HAP-1 (cell line): ENCODE data around the gene KRT35.
"Not testable (repeated sequence)": the region's sequence is repeated elsewhere in the genome, so short reads cannot be mapped to it uniquely, and the experiment has no call there.

Source experiments
- DNase-seq, 2 experiments: peaks; one replicate each; pipeline ENCODE4 v3.0.0-alpha.2; 2016 to 2020; ENCODE audit warnings: low spot score in 2 of 2
- H3K27me3 ChIP-seq: fragments of 250-450 bp; sonication (Bioruptor Pico); 2 replicates; pipeline ENCODE4 v1.5.1; 2020; ENCODE audit warnings: low read depth, mild to moderate bottlenecking, moderate library complexity
- H3K36me3 ChIP-seq: fragments of 250-450 bp; sonication (Bioruptor Pico); replicated peaks from 2 replicates; pipeline ENCODE4 v1.5.1; 2020; ENCODE audit warnings: mild to moderate bottlenecking
- H3K4me1 ChIP-seq: fragments of 250-450 bp; sonication (Bioruptor Pico); 2 replicates; pipeline ENCODE4 v1.5.1; 2020; ENCODE audit warnings: mild to moderate bottlenecking
- H3K4me3 ChIP-seq: fragments of 250-450 bp; sonication (Bioruptor Pico); 2 replicates; pipeline ENCODE4 v1.5.1; 2020; ENCODE audit warnings: mild to moderate bottlenecking, moderate library complexity
- H3K9me3 ChIP-seq: fragments of 250-450 bp; sonication (Bioruptor Pico); 2 replicates; pipeline ENCODE4 v1.5.1; 2020; ENCODE audit warnings: mild to moderate bottlenecking, moderate library complexity
- in situ Hi-C: fragments of 300-500 bp; cut with MboI; formaldehyde crosslinking; loops from 3 replicates; pipeline ENCODE4 v1.14.3; 2020; ENCODE audit warnings: low sequenced_read_pairs, inconsistent platforms, mixed read lengths

Gene KRT35

DNA sequence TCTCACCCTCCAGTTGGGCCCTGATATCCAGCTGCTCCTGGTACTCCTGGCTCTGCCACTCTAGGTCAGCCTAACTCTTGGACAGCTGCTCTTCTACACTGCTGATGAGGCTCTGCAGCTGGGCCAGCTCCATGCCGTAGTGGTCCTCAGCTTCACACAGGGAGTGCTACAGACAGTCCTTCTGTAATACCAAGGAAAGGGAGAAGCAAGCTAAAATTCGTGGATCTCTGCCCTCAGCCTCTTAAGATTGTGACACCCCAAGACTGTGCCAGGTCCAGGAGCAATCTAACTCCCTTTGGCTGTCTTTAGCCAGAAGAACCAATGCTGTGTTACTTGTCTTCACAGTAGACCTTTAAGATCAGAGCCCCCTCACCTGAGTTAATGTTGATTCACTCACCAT is 32.4 kb downstream of the KRT35 start:
- H3K27me3 ChIP-seq = peaks cover 1% of the 10 kb centered on the region

DNA sequence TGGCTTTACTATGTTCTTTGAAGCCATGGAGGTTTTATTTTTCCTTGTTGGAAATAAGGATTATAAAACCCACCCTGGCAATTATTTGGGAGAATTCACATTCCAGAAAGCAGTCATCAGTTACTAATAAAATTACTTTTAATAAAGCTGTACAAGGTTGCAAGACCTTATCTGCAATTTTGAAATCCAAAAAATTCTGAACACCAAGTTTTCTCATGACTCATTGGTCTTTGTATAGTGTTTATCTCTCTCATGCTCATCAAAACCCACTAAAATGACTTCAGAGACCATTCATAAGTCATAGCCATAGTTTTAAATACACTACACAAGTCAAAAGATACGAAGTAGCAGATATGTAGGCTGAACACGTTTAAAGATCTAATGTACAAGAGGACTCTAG is 34.1 kb downstream of the KRT35 start:
- no peaks in the 10 kb centered on the region for H3K4me1 ChIP-seq
- no peak for DNase-seq
- in situ Hi-C loops = no loop called here
- H3K27me3 ChIP-seq = peaks cover 2% of the 10 kb centered on the region
- H3K36me3 ChIP-seq = no peaks in the 10 kb centered on the region
- H3K9me3 ChIP-seq = no peaks in the 10 kb centered on the region
- H3K4me3 ChIP-seq = no peak overlapping the region

More for the DNA sequence above, 32.4 kb downstream of the KRT35 start:
- Histone ChIP-seq H3K4me1 (no peaks in the 10 kb centered on the region), H3K4me3 (no peak overlapping the region), H3K9me3 (no peaks in the 10 kb centered on the region), H3K36me3 (no peaks in the 10 kb centered on the region)
- DNase-seq = no peak
- in situ Hi-C loops = no loop called here

DNA sequence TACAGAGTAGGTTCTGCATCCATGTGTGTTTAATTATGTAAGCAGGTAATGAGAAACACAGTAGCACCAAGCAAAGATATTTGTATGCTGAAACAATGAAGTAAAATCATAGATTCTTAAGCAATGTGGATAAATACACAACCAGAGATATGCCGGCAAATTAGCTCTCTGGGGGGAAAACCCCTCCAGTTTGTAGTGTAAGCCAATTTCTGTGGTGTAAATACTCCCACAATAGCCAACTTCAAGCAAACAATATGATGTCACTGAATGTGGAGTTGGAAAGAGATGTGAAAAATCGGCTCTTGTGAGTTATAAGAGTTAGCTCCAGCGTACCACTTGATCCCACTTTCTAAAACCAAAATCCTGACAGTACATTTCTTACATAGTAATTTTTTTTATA is 36.3 kb downstream of the KRT35 start:
- Histone ChIP-seq H3K27me3 (peaks cover 2% of the 10 kb centered on the region; the same call in 1 of the 2 replicates), H3K9me3 (no peaks in the 10 kb centered on the region), H3K4me3 (no peak overlapping the region), H3K4me1 (no peaks in the 10 kb centered on the region), H3K36me3 (no peaks in the 10 kb centered on the region)
- no peak for DNase-seq
- in situ Hi-C loops = no loop called here

DNA sequence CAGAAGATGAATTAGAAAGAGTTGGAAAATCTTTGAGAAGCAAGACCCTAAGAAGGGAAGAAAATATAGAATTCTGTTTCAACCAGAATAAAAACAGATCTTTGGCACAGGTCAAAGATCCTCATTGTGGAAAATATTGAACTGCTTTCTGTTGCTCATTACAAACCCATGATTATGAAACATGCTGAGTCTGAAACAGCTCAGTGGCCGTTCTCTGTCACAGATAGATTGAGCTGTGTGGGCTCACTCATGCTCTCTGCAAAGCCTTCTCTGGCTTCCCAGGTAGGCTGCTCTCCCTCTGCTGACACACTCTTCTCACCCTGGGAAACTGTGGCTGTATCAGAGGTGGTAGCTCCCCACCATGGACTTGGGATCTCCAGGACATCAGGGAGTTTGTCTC is 36.8 kb downstream of the KRT35 start:
- DNase-seq = no peak
- no peaks in the 10 kb centered on the region for H3K36me3 ChIP-seq
- in situ Hi-C loops = no loop called here
- no peaks in the 10 kb centered on the region for H3K9me3 ChIP-seq
- peaks cover 2% of the 10 kb centered on the region; the same call in 1 of the 2 replicates for H3K27me3 ChIP-seq
- no peak overlapping the region for H3K4me3 ChIP-seq
- no peaks in the 10 kb centered on the region for H3K4me1 ChIP-seq

DNA sequence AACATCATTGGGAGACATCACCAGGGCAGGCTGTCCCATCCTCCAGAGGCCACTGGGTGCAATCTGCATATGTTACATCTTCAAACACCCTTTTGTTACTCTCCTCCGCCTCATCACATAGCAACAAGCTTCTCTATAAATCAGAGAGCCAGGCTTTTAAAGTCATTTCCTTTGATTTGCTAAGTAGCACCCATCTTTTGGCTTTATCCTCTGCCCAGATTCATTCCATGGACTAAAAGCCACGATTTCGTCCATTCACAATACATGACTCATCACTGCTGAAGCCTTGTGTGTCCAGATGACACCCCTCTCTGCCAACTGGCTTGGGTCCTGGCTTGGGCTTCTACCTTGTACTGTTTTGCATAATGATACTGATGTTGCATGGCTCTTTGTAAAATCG is 38.2 kb downstream of the KRT35 start:
- in situ Hi-C loops = no loop called here
- H3K9me3 ChIP-seq = no peaks in the 10 kb centered on the region

DNA sequence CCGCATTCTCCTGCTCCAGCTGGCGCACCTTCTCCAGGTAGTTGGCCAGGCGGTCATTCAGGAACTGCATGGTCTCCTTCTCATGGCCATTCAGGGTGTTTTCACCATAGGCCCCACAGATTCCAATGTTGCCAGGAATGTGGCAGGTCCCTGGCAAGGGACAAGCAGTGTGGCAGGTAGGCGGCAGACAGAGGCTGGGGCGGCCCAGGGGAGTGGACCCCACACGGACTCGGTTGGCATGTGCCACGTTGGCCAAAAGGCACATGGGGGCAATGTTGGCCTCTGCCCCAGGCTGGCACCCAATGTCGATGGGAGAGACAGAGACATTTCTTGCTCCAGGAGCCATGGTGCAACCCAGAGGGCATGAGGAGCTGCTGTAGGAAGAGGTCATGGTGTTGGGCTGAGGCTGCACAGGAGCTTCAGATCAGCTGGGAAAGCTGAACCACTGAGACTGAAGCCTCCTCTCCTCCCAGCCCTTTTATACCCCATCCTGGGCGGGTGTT is 40.4 kb downstream of the KRT35 start, which contains the start of gene KRT38:
Gene KRT38, minus strand, starts transcription at position 453 of the 503 bp plus-strand sequence. Its CDS starts 62 bp downstream, at position 391.
- in situ Hi-C loops = no loop called here
- H3K27me3 ChIP-seq = peaks cover 2% of the 10 kb centered on the region; the same call in 1 of the 2 replicates
- no peaks in the 10 kb centered on the region for H3K9me3 ChIP-seq
- no peak within 1 kb of the TSS for H3K4me3 ChIP-seq
- H3K4me1 ChIP-seq = no peaks in the 10 kb centered on the region
- H3K36me3 ChIP-seq = no peaks in the 10 kb centered on the region
- DNase-seq = no peak

More for the DNA sequence above, 38.2 kb downstream of the KRT35 start:
- DNase-seq = no peak
- H3K4me3 ChIP-seq = no peak overlapping the region
- H3K36me3 ChIP-seq = no peaks in the 10 kb centered on the region
- H3K4me1 ChIP-seq = no peaks in the 10 kb centered on the region
- H3K27me3 ChIP-seq = peaks cover 2% of the 10 kb centered on the region; the same call in 1 of the 2 replicates

DNA sequence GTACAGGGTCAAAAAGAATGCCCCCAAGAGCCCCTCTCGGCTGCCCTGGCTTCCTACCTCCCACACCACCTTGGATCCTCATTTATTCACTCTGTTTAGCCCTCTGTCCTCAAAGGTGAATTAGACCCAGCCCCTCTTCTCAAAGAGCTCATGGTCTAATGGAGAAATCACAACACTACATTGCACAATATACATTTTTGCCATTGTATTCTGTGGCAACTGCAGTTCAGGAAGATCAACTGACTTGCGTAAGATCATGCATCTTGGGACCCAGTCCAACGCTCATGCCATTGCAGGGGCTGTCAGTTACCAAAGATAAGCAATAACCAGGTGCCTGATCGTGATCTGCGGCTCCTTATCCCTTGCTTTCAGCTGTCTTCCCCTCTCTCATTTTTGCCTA is 41.6 kb downstream of the KRT35 start:
- in situ Hi-C loops = no loop called here
- H3K36me3 ChIP-seq = no peaks in the 10 kb centered on the region
- DNase-seq = no peak
- no peak overlapping the region for H3K4me3 ChIP-seq
- peaks cover 6% of the 10 kb centered on the region for H3K27me3 ChIP-seq
- no peaks in the 10 kb centered on the region for H3K9me3 ChIP-seq
- H3K4me1 ChIP-seq = no peaks in the 10 kb centered on the region

DNA sequence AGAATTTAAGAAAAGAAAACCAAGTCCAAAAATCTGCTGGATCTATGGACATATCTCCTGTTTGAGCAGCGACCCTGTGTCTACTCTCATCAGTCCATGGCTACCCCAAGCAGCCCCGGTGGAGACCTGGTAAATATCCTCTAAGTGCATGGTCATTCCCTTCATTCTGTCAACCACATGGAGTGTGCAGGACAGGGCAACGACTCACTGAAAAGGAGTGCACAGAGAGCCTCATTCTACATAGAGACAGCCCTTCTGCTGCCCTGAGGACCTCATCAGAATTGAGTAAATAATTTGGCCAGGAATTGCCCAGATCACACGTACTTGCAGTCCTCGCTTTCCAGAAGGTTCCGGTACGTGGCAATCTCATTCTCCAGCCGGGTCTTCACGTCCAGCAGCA is 43.2 kb downstream of the KRT35 start:
- DNase-seq = no peak
- no peaks in the 10 kb centered on the region for H3K36me3 ChIP-seq
- H3K4me3 ChIP-seq = no peak overlapping the region
- in situ Hi-C loops = no loop called here
- peaks cover 5% of the 10 kb centered on the region; the same call in 1 of the 2 replicates for H3K27me3 ChIP-seq
- H3K9me3 ChIP-seq = no peaks in the 10 kb centered on the region
- H3K4me1 ChIP-seq = no peaks in the 10 kb centered on the region

DNA sequence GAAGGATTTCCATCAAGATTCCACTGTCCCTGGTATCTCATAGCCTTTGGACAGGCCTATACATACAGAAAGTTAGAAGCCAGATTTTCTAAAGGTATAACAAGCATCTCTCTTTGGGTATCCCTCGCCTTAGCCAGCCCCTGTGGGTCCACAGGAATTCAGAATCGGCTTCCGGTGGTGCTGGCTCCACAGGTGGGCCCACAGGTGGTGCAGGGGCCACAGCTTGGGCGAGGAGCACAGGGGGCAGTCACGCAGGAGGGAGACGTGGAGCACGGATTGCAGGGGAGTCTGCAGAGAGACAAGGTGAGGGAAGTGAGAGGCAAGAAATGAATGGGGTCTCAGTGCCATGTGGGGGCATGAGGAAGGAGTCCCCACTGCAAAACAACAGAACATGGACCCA is 43.7 kb downstream of the KRT35 start:
- peaks cover 5% of the 10 kb centered on the region; the same call in 1 of the 2 replicates for H3K27me3 ChIP-seq
- no peak for DNase-seq
- H3K36me3 ChIP-seq = no peaks in the 10 kb centered on the region
- in situ Hi-C loops = no loop called here
- H3K4me3 ChIP-seq = no peak overlapping the region
- H3K9me3 ChIP-seq = no peaks in the 10 kb centered on the region
- H3K4me1 ChIP-seq = no peaks in the 10 kb centered on the region

DNA sequence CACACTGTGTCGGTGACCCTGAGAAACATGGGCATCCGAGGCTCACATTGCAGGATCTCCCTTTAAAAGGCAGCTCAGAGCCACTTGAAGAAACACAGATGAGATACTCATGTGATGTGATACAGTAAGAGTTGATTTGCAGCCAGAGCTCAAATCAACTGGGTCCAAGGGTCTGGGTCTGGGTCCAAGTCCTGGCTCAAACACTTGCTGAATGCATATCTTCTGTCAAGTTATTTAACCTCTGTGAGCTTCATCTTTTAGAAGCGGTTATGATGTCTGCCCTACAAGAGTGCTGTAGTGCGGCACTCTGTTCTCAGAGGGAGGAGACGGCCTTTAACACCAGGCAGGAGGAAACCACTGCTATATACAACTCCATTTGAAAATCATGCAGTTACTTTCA is 46.5 kb downstream of the KRT35 start:
- in situ Hi-C loops = no loop called here
- Histone ChIP-seq H3K36me3 (no peaks in the 10 kb centered on the region), H3K9me3 (no peaks in the 10 kb centered on the region), H3K4me1 (no peaks in the 10 kb centered on the region), H3K4me3 (no peak overlapping the region), H3K27me3 (peaks cover 5% of the 10 kb centered on the region; the same call in 1 of the 2 replicates)
- no peak for DNase-seq

DNA sequence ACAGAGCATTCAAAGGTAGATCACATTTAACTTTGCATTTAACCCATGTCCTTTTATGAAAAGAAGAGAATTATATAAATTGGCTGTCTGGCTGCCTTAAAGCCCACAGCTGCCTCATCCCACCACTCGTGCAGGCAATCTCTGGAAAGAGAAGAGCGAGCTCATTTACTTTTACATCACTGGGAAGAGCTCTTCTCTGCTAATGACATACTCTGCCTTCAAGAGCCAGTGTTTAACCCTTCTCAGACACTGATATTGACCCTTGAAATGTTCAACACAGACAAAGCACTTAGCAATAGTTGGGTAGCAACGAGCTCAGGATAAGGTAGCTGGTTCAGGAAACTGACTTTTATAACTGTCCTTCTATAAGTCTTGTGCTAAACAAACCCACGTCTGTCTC is 46.9 kb downstream of the KRT35 start:
- Histone ChIP-seq H3K36me3 (no peaks in the 10 kb centered on the region), H3K4me1 (no peaks in the 10 kb centered on the region), H3K27me3 (peaks cover 5% of the 10 kb centered on the region; the same call in 1 of the 2 replicates), H3K9me3 (no peaks in the 10 kb centered on the region), H3K4me3 (no peak overlapping the region)
- DNase-seq = no peak
- in situ Hi-C loops = no loop called here

DNA sequence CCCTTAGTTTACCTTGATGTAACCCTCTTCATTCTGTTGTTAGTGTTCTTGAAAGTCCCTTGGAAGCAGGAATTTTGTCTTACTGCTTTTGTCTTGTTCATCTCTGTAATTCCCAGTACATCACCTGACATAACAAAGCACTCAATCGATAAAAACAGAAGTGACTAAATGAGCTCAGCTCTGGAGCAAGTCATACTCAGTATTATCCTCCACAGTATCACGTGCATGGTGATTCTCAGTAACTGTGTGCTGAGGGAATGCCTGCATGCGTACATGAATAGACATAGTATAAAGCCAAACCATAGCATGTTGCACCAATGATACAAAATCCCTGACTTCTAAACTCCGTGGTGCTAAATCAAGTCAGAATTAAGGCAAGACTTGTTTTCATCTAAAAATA is 47.4 kb downstream of the KRT35 start:
- Histone ChIP-seq H3K4me3 (no peak overlapping the region), H3K36me3 (no peaks in the 10 kb centered on the region), H3K4me1 (no peaks in the 10 kb centered on the region), H3K9me3 (no peaks in the 10 kb centered on the region), H3K27me3 (peaks cover 5% of the 10 kb centered on the region; the same call in 1 of the 2 replicates)
- in situ Hi-C loops = no loop called here
- DNase-seq = no peak

DNA sequence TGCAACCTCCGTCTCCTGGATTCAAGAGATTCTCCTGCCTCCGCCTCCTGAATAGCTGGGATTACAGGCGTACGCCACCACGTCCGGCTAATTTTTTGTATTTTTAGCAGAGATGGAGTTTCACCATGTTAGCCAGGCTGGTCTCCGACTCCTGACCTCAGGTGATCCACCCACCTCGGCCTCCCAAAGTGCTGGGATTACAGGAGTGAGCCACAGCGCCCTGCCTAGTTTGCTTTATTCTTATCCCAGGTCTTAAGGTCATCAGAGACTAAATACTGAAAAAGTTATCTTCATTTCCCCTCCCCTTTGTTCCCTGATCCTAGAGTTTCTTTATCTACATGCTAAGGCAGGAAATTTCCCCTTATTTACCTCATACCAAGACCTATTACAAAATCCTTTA is 50.6 kb downstream of the KRT35 start:
- in situ Hi-C loops, DNase-seq, H3K27me3 ChIP-seq, H3K9me3 ChIP-seq, H3K4me3 ChIP-seq, H3K4me1 ChIP-seq, H3K36me3 ChIP-seq: not testable (repeated sequence)

DNA sequence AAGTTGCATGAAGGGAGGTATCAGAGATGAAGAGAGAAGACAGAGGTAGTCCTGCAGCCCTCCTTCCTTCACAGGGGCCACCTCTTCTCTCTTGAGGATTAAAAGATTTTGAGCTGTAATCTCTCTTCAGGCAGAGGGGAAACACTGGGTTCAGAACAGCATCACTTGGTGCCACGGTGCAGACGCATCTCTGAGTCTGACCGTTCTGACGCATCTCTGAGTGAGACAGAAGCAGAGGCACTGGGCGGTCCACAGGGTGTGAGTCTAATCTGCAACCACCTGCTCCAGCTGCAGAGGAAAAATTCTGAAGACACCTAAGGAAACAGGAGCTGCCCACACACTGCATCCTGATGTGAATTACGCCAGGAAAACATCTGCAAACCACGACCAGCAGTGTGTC is 51.3 kb downstream of the KRT35 start:
- H3K9me3 ChIP-seq = no peaks in the 10 kb centered on the region
- in situ Hi-C loops = no loop called here
- no peaks in the 10 kb centered on the region for H3K36me3 ChIP-seq
- H3K4me1 ChIP-seq = no peaks in the 10 kb centered on the region
- no peak overlapping the region for H3K4me3 ChIP-seq
- DNase-seq = no peak
- H3K27me3 ChIP-seq = peaks cover 8% of the 10 kb centered on the region; the same call in 1 of the 2 replicates
